Keratinocyte (primary cell): Measurements from ENCODE around the gene ARHGEF28. TPM values are rescaled to one million over a fixed set of nuclear protein-coding genes. Genes with fewer than 3 reads are reported as not detected.

Experiments used
- DNase-seq: peaks from one replicate; pipeline ENCODE4 v3.0.0-alpha.2; 2011; ENCODE audit warnings: low read depth, missing footprints, low spot score
- FAIRE-seq: peaks from 2 replicates; lab custom pipeline; 2011; peaks lifted over from hg19 to GRCh38; lab: Jason Lieb, UNC
- H2AFZ ChIP-seq: 2 replicates; pipeline ENCODE4 v1.6.0; 2012; ENCODE audit warnings: low read length, control low read depth, inconsistent platforms; ENCODE audit not compliant: control insufficient read depth
- H3K27ac ChIP-seq: 2 replicates; pipeline ENCODE4 v1.5.1; 2011; ENCODE audit warnings: low read length; ENCODE audit not compliant: control insufficient read depth, insufficient read depth
- H3K27me3 ChIP-seq: 3 replicates; pipeline ENCODE4 v1.6.0; 2011; ENCODE audit warnings: low read length; ENCODE audit not compliant: control insufficient read depth, insufficient read depth; ENCODE audit errors: extremely low read depth
- H3K36me3 ChIP-seq, 2 experiments: 2 replicates in 1 of 2; 3 replicates in 1 of 2; pipeline ENCODE4 v1.5.1; 2011; ENCODE audit warnings: low read length in 2 of 2, mild to moderate bottlenecking in 1 of 2; ENCODE audit not compliant: control insufficient read depth in 2 of 2, insufficient read depth in 2 of 2; ENCODE audit errors: extremely low read depth in 1 of 2
- H3K4me1 ChIP-seq: 3 replicates; pipeline ENCODE4 v1.5.1; 2011; ENCODE audit warnings: low read length; ENCODE audit not compliant: control insufficient read depth, insufficient read depth; ENCODE audit errors: extremely low read depth
- H3K4me2 ChIP-seq: 3 replicates; pipeline ENCODE4 v1.6.0; 2011; ENCODE audit warnings: low read depth, low read length; ENCODE audit not compliant: control insufficient read depth, insufficient read depth; ENCODE audit errors: extremely low read depth
- H3K4me3 ChIP-seq, 3 experiments: fragments of 200-600 bp in 1 of 3; sonication (generic) in 1 of 3; 2 replicates in 2 of 3; 3 replicates in 1 of 3; pipeline ENCODE4 v1.5.1; 2011 to 2016; ENCODE audit warnings: low read length in 3 of 3, mild to moderate bottlenecking in 3 of 3, control low read depth in 2 of 3, inconsistent platforms in 1 of 3, low read depth in 1 of 3, mixed read lengths in 1 of 3, mixed run types in 1 of 3, moderate library complexity in 1 of 3; ENCODE audit not compliant: control insufficient read depth in 2 of 3, insufficient read depth in 2 of 3; ENCODE audit errors: extremely low read depth in 1 of 3
- H3K79me2 ChIP-seq: 2 replicates; pipeline ENCODE4 v1.6.0; 2012; ENCODE audit warnings: low read length; ENCODE audit not compliant: control insufficient read depth, insufficient read depth
- H3K9ac ChIP-seq: 3 replicates; pipeline ENCODE4 v1.6.0; 2011; ENCODE audit warnings: low read length; ENCODE audit not compliant: control insufficient read depth, insufficient read depth; ENCODE audit errors: extremely low read depth
- H3K9me1 ChIP-seq: 3 replicates; pipeline ENCODE4 v1.6.0; 2011; ENCODE audit warnings: low read length; ENCODE audit not compliant: control insufficient read depth, insufficient read depth; ENCODE audit errors: extremely low read depth
- H3K9me3 ChIP-seq: 2 replicates; pipeline ENCODE4 v1.5.1; 2012; ENCODE audit warnings: low read depth, low read length; ENCODE audit not compliant: control insufficient read depth
- H4K20me1 ChIP-seq: 3 replicates; pipeline ENCODE4 v1.6.0; 2011; ENCODE audit warnings: low read length; ENCODE audit not compliant: control insufficient read depth, insufficient read depth; ENCODE audit errors: extremely low read depth
- CTCF ChIP-seq, 3 experiments: IDR thresholded peaks in 1 of 3; conservative IDR thresholded peaks in 1 of 3; optimal IDR thresholded peaks in 1 of 3; 2 replicates in 2 of 3; 3 replicates in 1 of 3; pipeline versions ENCODE3 to v1.5.1; 2011; ENCODE audit warnings: low read length in 3 of 3, mild to moderate bottlenecking in 3 of 3, moderate library complexity in 2 of 3, control low read depth in 1 of 3, inconsistent platforms in 1 of 3; ENCODE audit not compliant: insufficient read depth in 2 of 3; ENCODE audit errors: extremely low read depth in 1 of 3
- EZH2 ChIP-seq: IDR thresholded peaks from one replicate; pipeline ENCODE4 v1.6.1; 2012; ENCODE audit warnings: inconsistent platforms, mild to moderate bottlenecking, low read length, moderate library complexity
- dilution Hi-C: fragments of 300-500 bp; cut with MboI; formaldehyde crosslinking; loops from one replicate; pipeline ENCODE4 v1.7.0; 2020; ENCODE audit warnings: low sequenced_read_pairs; ENCODE audit not compliant: extremely low pct_ligation_motif_present
- polyA plus RNA-seq, 5 experiments: library from polyadenylated mRNA; depleted of rRNA in 3 of 5; stranded (reverse) in 3 of 5; stranded (forward) in 1 of 5; unstranded in 1 of 5; fragments of >200 nt; gene quantifications; 1 replicate in 1 of 5; 2 replicates in 3 of 5; 3 replicates in 1 of 5; pipeline versions ENCODE4 v1.2.1 to v1.2.3, GENCODE V29; 2011 to 2012; ENCODE audit warnings: missing spikeins in 2 of 5, low read depth in 1 of 5, low replicate concordance in 1 of 5

ARHGEF28 gene
- polyA plus RNA-seq, 1 donor (not counting 4 experiments of a cell fraction or from before 2014, with no cell fraction given), result 31.6 TPM

DNA sequence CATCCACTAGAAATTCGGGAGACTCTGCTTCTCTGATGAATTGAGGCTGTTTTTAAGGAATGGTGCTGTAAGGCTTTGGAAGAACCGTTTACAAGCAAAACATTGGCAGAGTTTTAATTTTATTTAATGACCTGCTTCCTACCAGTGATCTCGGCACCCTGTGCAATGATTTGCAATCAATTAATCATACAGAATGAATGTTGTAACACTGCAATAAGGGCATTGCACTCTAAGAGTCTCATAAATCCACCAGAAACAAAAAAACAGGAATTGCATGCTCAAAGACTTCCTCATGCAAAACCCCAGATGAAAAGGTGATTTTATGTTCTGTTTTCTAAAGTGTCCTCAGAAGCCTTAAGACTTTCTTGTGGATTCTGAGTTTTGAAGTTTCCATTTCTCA is 295.7 kb downstream of the ARHGEF28 start:
- Histone ChIP-seq H3K27ac (no peak overlapping the region), H3K27me3 (no peaks in the 10 kb centered on the region), H3K4me2 (no peak overlapping the region), H3K9me1 (no peaks in the 10 kb centered on the region), H4K20me1 (no peaks in the 10 kb centered on the region), H3K9ac (no peak overlapping the region), H3K9me3 (no peaks in the 10 kb centered on the region), H2AFZ (no peak overlapping the region), H3K79me2 (peaks cover under 1% of the 10 kb centered on the region), H3K4me1 (peaks cover 4% of the 10 kb centered on the region), H3K36me3 (peaks cover 11 to 20% of the 10 kb centered on the region in 2 experiments), H3K4me3 (no peak overlapping the region)
- DNase-seq (no peak), FAIRE-seq (no peak)
- no peak for TF ChIP-seq CTCF (optimal IDR thresholded peaks at IDR 0.05 in 1 of 3, IDR thresholded peaks at IDR 0.05 in 1 of 3, conservative IDR thresholded peaks at IDR 0.05 in 1 of 3; ENCODE audit: extremely low read depth in 1 of 3, insufficient read depth in 2 of 3, low read length in 3 of 3)
- TF ChIP-seq EZH2, result no peak
- dilution Hi-C loops, result no loop called here

DNA sequence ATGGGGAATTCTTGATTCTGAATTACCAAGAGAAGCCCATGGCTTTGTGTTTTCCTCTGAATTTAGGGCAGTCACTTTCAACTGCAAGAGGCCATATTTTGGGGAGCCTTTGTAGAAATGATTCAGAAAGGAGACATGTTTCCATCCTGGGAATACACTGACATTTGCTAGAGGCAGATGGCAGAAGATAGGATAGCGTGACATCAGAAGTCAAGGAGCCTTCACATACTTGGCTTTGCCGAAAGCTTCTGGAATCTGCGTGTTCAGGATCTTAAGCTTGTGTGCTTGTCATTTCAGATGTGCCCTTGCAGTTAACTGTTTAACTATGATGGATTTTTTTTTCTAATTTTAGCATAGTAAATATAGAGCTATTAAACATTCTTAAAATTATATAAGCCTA is 296.2 kb downstream of the ARHGEF28 start:
- no peak overlapping the region for H3K4me2 ChIP-seq
- no peak overlapping the region for H2AFZ ChIP-seq
- H3K9me3 ChIP-seq, result no peaks in the 10 kb centered on the region
- no peak overlapping the region for H3K9ac ChIP-seq
- peaks cover 4% of the 10 kb centered on the region for H3K4me1 ChIP-seq
- peak; percentile 13 for FAIRE-seq
- no peaks in the 10 kb centered on the region for H3K27me3 ChIP-seq
- H3K4me3 ChIP-seq, result no peak overlapping the region
- no peak overlapping the region for H3K27ac ChIP-seq
- peaks cover 10 to 21% of the 10 kb centered on the region in 2 experiments for H3K36me3 ChIP-seq
- H3K79me2 ChIP-seq, result peaks cover 2% of the 10 kb centered on the region
- no peak for DNase-seq
- no peaks in the 10 kb centered on the region for H3K9me1 ChIP-seq
- dilution Hi-C loops, result no loop called here
- TF ChIP-seq CTCF (optimal IDR thresholded peaks at IDR 0.05 in 1 of 3, IDR thresholded peaks at IDR 0.05 in 1 of 3, conservative IDR thresholded peaks at IDR 0.05 in 1 of 3; ENCODE audit: extremely low read depth in 1 of 3, insufficient read depth in 2 of 3, low read length in 3 of 3) (no peak), EZH2 (no peak)
- H4K20me1 ChIP-seq, result no peaks in the 10 kb centered on the region
